Colon (tissue), 2 donors: ENCODE data around the gene GGA3.

Source experiments
- FAIRE-seq: peaks from 2 replicates; lab custom pipeline; 2012; peaks lifted over from hg19 to GRCh38; lab: Jason Lieb, UNC
- donor health status: control.
- donor health status: control.

Gene GGA3

DNA sequence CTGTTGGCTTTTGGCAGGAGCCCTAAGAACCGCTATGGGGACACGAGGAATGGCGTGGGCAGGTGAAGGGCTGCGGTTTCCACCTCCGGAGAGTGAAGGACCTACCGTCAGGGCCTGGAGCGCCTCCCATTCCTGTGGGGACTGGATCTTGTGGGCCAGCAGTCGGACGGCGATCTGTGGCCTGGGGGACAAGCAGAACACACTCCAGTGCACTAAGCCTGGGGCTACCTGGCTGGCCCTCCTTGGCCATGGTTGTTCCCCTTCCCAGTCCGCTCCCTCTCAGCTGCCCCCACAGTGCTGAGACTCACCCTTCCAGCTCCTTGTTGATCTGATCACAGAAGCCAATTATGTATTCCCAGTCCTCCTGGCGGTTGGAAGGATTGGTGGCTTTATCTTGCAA, 15.0 kb downstream of the GGA3 start:
- FAIRE-seq: no peak

DNA sequence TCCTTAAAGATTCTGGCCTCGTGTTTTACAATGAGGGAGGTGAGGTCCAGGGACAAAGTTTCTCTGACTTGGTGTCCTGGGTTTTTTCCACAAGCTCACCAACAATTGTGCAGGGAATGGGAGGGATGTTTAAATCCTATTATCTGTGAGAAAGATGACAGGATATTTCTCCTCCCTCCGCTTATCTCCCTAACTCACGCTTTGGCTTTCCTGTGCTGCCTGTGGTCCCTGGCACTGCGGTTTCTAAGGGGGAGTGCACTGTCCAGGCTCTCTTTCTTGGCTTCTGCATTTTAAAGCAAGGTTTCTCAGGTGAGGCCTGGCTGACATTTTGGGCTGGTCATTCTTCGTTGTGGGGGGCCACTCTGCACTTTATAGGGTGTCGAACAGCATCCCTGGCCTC, 16.4 kb downstream of the GGA3 start:
- no peak for FAIRE-seq

DNA sequence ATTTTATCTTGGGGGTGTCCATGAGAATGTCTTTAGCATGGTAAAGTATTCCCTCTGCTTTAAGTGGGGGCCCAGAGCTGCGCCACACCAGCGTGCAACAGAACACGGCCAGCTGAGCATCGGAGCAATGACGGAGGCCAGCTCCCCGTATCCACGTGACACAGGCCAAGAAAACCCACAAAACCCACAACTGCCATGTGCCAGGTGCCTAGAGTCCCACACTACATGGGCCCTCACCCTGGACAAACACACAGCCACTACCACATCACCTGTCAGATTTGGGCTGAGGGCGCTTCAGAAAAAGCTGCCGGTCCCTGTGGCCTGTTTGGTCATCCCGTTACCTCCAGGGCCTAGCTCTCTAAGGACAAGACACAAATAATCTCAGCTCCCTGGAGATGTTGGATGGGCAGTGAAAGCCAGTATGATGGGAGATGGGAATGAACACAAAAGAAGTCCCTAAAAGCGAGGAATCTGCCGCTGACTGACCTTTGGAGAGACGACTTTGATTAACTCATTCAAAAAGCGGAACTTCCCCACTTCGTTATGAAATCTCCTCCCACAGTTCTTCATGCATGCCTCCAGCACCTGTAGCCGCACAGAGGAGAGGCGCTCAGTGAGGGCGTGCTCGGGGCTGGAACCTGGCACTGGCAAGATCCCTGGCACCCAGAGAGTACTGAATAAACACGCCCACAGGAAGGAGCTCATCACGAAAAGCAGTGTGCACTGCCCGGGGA, 17.1 kb downstream of the GGA3 start:
- no peak for FAIRE-seq

DNA sequence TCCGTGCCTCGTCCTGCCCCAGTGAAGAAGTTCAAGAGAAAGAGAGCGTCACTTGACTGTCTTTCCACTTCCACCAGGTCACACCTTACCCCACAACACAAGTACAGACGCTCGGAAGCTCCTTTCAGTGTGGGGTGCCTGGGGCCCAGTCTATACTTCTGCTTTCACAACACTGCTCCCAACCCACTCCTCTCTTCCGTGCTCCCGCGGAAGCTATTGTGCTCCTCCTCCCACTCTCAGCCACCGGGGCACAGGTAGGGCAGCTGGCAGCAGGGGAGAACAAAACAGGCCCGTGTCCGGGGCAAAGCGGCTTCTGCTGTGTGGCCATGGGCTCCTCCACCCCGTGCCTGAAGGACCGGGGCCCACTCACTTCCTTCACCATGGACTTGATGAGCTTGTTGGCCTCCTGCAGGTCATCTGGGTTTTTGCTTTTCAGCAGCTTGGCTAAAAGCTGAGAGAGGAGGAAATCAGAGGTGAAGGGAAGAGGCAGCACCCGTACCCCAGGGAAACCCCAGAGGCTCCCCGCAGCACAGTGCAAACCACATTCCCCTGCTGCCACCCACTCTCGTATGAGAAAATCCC, 18.9 kb downstream of the GGA3 start:
- FAIRE-seq: no peak

DNA sequence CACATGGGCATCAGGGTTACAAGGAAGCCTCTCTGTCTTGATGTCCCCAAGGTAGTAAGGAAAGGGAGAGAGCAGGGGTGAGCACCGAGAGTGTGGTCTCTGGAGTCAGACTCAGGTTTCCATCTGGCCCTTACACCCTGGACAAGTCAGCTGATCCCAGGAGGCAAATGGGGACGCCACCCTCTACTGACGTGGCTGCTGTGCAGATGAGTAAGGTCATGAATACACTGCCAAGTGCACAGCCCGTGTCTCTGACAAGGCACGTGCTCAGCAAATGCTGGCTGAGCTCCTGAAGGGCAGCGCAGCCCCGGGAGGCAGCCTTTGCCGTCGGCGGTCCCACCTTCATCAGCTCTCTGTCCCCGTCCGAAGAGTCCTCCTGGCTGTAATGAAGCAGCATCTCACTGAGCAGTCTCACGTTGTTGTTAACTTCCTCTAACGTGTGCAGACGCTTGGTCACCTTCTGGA, 19.4 kb downstream of the GGA3 start:
- FAIRE-seq: no peak

DNA sequence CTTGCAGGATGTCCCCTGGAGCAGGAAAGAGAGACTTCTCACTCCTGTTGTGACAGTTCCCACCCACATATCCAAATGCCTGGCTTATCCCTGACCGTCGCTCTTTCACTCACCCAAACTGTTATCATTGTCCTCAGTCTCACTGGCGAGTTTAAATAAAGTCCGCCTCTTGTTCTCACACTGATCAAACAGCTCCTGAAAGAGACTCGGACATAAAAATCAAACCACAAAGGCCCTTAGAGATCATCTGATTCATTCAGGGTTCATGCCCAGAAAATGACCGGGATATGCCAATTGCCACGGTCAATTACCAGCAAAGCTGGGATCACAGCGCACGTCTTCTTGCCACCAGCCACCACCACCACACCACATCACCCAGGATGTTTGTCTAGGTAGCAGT, 19.9 kb downstream of the GGA3 start:
- FAIRE-seq: no peak

DNA sequence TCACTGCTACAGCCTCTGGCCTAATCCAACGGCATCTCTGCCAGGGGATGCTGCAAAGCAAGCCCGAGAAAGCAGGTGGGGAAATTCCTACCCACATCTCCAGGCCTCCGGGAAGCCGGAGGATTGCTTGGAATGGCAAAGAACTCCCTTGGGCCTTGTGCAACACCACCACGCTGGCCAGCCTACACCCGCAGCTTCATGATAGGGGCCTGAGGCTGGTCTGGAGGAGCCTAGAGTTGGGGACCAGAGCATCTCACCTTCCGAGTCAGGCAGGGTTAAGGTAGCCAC, 20.3 kb downstream of the GGA3 start:
- no peak for FAIRE-seq

DNA sequence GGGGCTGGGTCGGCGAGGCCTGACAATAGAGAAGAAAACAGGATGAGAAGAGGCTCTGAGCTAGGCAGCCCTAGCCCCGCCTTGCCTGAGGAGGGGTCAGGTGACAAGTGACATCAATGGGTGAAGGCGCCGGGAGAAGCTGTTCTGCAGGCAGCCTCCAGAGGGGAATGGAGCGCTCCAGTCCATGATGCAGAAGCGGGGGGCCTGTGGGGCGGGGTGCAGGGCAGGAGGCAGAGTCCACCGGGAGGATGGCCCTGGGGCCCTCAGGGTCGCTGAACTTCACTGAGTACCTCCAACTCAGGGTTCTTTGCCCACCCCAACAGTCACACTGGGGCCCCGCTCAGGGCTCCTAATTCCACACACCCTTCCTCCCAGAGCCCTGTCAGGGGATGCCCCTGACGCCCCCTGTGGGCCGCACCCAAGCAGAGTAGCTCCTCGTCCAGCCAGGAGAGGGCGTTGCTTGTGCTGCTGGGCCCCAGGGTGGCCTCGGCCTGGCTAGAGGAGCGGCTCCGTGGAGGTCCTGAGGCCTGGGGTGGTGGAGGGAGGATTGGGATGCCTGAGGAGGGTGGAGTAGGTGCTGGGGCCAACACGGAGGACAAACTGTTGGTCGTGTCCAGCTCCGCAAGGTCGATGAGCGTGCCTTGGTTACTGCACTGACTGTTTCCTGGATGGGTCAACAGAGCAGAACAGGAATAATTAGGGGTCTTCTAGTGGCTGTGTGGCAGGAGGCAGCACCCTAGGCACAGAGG, 20.8 kb downstream of the GGA3 start:
- FAIRE-seq: no peak

DNA sequence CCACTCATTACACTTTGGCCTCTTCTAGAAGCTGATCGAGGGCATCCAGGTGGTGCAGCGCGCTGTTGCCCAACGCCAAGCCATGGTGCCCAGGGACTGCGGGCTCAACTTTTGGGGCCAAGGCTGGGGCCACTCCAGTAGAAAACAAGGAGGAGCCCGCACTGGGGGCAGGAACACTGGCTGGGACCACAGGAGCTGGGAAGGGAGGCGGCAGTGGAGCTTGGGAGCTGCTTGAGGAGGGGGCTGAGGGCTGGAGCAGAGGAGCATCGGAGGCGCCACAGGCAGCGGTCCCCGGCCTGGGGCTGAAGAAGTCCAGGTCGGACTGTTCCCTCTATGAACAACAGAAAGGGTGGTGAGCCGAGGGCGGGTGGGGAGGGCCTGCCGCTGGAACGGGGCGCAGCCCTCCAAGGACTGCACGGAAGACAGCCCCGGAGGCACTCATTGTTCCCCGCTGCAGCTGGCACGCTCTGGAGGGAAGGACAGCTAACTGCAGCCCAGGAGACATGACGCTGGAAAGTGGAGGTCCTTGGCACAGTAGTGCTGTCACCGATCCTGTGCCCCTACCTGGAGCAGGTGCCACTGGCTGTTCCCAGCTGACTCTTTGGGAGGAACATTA, 21.5 kb downstream of the GGA3 start:
- no peak for FAIRE-seq

DNA sequence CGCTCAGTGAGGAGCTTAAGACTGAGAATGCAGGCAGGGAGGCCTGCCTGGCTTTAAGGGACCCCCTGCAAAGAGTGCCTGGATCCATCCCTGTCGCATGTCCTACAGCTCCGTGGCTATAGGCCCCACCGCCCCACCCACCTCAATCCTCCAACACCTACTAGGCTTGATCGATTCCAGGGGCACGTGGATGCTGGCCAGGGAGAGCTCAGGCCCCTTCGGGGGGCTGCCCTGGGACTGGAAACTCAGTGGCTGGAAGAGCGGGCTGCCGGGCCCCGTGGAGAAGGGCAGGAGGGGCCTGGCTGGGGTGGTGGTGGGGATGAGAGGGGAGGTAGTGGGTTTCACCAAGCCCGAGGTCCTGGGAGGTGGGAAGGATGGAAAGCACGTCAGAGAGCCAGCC, 22.2 kb downstream of the GGA3 start:
- no peak for FAIRE-seq

DNA sequence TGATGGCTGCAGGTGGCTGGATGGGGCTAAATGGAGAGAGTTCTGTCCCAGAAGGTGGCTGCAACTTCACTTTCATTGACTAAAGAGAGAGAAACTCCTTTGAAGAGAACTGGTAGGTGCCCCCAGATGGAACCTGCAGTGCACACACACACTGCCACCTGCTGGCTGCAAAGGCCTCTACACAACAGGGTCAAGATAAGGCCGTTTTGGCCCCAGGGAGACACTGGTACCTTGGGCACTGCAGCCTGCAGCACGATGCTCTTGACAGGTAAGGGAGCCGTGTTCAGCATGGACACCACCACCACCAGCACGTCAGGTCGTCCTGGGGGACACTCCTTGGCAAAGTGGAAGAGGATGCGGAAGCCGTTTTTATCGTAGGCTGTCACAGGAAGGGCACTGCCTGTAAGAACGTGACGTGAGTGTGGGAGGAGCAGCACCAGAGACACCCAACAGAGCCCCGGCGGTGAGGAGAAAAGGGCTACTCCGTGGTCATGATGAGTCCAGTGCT, 22.7 kb downstream of the GGA3 start:
- FAIRE-seq: no peak

DNA sequence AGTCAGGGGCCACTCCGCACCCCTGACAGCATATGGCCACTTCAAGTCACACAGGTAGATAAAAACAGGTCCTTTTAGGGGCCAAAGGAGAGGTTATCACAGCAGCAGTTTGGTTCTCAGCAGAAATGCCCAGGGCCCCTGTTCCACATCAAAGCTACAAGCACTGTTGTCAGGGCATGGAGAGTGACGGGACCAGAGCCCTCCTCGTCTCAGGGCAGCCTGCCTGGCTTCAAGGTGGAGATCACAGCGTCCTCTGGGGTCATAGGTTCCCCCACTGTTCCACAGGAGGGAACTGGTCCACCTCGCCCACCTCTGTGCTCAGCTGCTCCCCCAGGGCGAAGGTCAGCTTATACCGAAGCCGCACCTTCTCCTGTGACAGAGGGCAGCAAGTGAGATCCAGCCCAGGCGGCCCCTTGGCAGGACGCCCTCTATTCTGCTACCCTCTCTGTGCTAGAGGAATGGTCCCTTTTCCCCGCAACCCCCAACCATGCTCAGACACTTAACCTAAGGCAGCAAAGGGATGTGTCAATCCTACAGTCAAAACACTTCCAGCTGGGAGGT, 23.3 kb downstream of the GGA3 start:
- no peak for FAIRE-seq

DNA sequence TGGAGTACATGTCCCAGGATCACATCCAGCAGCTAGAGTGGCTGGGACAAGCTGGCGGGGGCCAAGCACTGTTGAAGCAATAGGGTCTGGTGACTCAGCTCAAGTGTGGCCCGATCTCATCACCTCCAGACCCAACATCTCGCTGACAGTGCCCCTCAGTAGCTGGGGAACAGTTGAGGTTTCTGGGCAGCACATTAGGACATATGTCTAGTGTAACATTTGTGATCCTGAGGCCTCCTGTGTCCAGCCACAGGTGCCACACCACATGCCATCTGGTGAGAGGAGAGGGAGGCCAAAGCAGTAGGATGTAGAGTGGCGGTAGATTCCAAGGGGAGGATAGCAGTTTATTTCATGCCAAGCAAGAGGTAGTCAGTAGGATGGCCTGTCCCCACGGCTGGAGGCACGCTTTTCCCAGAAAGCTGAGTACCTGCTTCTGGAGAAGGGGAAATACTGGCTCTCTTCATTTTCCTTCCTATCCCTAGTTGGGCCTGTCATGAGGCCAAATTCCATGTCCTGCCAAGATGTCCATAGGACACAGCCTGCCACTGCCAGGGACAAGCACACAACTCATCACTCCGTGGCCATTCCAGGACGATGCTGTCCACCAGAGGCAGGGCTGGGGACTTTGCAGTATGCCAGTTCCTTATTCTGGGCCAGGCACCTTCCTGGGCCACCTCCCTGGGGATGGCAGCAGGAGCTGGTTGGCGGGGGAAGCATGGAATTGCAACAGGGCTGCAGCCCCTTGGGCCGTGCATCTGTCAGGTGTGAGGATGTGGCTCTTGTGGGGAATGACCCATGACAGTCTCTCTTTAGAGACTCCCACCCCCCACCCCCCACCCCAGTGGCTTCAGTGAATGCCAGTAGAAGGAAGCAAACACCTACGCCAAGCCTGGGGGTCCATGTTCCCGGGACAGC, 24.0 kb downstream of the GGA3 start:
- no peak for FAIRE-seq

DNA sequence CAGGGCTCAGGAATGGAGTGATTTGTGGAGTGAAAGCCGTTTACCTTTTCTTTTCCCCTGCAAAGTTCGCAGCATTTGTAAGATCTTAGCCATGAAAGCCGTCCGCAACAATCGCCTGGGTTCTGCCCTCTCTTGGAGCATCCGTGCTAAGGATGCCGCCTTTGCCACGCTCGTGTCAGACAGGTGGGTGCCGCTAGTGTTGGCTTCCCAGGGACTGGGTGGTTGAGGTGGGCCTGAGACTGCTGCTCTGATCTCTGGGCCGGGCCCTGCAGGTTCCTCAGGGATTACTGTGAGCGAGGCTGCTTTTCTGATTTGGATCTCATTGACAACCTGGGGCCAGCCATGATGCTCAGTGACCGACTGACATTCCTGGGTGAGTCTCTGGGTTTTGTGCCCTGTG, 28.6 kb downstream of the GGA3 start:
- no peak for FAIRE-seq

DNA sequence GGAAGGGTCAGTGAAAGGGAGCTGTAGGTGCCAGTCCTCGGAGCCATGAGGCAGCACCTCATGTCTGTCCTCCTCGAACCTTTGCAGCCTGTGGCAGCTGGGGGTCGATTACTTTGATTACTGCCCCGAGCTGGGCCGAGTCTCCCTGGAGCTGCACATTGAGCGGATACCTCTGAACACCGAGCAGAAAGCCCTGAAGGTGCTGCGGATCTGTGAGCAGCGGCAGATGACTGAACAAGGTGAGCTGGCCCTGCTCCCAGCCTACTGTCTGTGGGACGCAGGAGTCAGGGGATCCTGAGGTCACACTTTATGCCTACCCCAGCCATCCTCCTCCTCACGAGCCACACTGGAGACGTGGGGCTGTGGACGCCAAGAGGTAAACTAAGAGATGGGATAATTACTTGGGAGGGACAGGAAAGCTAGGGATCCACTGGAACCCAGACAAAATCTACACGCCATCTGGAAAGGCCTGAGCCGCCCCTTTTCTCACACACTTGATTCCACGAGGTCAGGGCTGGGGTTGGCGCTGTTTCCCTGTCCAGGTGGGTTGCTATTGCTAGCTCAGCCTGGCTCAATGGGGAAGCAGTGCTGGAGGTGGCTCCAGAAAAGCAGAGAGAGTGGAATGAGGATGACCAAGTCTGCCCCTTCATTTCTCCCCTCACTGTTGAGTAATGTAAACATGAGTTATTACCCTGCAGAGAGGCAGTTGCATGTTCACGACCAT, 29.5 kb downstream of the GGA3 start:
- no peak for FAIRE-seq

DNA sequence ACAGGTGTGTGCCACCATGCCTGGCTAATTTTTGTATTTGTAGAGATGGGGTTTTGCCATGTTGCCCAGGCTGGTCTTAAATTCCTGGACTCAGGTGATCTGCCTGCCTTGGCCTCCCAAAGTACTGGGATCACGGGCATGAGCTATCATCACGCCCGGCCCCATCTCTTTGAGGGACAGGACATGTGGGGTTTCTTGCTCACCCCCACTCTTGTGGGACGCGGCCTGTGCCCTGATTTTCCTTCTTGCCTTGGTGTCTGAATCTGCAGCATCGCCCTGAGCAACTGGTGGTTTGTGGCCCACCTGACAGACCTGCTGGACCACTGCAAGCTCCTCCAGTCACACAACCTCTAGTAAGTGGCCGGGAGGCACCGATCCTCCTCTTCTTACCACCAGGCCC, 30.3 kb downstream of the GGA3 start:
- FAIRE-seq: no peak

DNA sequence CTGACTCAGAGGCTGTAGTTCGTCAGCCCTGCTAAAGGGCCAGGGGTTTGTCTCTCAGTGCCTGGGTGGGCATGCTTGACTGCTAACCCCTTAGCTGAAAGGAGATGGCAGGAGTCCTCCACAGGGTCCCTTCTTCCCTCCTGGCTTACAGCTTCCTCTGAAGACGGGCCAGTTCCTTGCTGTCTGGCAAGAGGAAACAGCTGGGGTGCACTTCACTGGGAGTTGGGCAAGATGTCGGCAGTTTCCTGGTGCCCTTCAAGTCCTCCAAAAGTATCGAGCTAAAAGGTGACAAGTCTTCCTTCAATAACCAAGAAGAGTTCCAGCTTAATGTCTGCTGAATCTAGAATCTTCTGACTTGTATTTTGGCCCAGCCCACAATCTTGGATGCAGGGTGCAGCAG, 32.6 kb downstream of the GGA3 start:
- no peak for FAIRE-seq

DNA sequence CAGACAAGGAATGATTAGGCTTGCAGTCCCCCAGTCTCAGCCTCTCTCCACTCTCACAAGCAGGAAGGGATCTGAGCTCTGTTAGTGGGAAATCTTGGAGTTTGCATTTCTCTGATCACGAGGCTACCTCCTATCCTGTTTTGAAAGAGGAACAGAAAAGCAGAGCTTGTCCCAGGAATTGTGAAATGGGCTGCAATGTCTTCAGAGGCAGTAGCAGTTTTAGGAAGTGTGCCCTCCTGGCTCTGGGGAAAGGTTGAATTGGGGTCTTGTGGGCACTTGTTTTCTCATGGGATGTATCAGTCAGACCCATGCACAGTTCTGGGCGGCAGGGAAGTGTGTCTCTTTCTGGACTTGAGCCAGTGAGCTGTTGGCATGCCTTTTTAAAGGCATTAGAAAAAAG, 33.1 kb downstream of the GGA3 start:
- no peak for FAIRE-seq

DNA sequence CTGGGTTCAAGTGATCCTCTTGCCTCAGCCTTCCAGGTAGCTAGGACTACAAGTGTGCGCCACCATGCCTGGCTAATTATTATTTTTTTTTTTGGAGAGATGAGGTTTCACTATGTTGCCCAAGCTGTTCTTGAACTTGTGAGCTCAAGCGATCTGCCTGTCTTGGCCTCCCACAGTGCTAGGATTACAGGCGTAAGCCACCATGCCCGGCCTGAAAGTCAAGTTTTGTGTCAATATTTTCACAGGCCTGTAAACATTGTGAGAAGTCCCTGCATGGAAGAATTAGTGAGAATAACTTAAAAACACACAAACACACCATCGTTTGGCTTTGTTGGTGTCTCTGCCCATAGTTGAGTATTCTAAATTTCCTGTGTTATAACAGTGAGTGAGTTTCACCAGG, 33.7 kb downstream of the GGA3 start:
- no peak for FAIRE-seq

DNA sequence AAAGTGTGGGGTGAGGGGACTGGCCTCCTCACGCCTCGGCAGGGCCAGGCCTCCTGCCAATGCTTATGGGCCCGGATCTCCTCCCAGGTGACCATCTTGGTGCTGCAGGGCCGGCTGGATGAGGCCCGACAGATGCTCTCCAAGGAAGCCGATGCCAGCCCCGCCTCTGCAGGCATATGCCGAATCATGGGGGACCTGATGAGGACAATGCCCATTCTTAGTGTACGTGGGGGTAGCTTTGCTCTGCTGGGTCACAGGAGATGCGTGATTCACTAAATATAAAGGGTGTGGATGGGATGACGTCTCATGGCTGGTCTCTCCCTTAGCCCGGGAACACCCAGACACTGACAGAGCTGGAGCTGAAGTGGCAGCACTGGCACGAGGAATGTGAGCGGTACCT, 36.4 kb downstream of the GGA3 start:
- FAIRE-seq: no peak

DNA sequence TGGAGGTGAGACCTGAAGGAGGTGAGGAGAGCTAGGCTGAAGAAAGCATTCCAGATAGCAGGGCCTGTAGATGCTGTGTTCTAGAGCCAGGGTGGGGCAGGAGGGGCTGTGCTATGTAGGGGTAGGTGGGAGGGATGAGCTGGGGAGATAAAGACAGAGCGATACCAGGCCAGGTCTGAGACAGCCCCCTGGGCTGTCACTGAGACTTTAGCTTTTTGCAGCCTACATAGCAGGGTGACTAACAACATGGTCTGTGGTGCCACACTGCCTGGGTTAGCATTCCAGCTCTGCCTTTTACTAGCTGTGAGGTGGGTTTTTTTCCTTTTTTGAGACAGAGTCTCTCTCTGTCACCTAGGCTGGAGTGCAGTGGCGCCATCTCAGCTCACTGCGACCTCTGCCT, 41.6 kb downstream of the GGA3 start:
- FAIRE-seq: no peak
